GM21619 (cell line): Measurements from ENCODE around the gene CSRP1.
A peak's percentile ranks its signal among the peaks of the same experiment; 100 is the strongest.
"Not testable (repeated sequence)": the region's sequence is repeated elsewhere in the genome, so short reads cannot be mapped to it uniquely, and the experiment has no call there.

Experiments used
- ATAC-seq: cut with Tn5 transposase; IDR thresholded peaks from one replicate; pipeline ENCODE4 v1.9.1; 2021; ENCODE audit not compliant: unreplicated experiment

The CSRP1 gene

GRCh38 chr1:201497935-201498509 is 8.9 kb downstream of the CSRP1 start:
- no peak for ATAC-seq

DNA sequence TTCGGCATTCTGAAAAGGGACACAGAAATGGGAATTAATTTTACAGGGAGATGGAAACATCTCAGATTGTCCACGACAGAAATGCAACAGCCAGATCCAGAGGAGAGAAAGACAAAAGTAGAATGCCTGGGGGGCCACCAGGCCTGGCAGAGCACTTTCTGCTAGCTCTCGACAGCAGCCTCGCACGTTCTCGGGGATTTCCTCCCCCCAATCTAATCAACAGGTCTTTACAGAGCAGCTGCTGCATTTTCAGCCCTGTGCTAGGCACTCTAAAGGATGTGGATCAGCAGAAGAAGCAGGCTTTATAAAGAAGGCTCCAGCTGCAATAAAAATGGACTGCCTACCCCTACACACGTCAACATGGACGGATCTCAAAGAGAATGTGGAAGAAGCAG is 10.6 kb downstream of the CSRP1 start:
- no peak for ATAC-seq

- ATAC-seq = no peak
Measured at GRCh38 chr1:201495551-201496295, 11.2 kb downstream of the CSRP1 start.

- ATAC-seq = no peak
Measured at GRCh38 chr1:201493757-201494617, 12.9 kb downstream of the CSRP1 start.

- not testable (repeated sequence) for ATAC-seq
Measured at GRCh38 chr1:201493026-201493656, 13.8 kb downstream of the CSRP1 start.

GRCh38 chr1:201491896-201492511 is 14.9 kb downstream of the CSRP1 start:
- ATAC-seq = no peak

DNA sequence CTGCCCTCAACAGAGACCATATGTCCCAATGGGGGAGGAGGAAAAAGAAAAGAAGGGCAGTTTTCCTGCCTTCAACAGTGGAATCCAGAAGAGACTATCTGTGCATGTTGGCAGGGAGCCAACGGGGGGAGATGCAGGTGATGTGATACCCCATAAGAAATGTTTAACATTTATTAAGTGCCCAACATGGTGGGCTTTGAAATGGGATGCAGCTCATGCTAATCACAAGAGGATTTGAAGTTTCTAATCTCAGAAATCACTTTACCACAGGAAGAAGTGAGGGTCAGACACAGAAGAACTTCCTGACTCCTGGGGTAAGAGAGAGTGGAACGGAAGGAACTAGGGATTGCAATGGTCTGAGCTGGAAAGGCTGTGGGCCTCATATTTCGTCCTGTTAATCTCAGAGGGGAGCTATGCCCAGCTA is 16.2 kb downstream of the CSRP1 start:
- no peak for ATAC-seq

GRCh38 chr1:201489643-201490261 is 17.2 kb downstream of the CSRP1 start:
- ATAC-seq = no peak

GRCh38 chr1:201488830-201489589 is 17.9 kb downstream of the CSRP1 start:
- ATAC-seq = no peak

DNA sequence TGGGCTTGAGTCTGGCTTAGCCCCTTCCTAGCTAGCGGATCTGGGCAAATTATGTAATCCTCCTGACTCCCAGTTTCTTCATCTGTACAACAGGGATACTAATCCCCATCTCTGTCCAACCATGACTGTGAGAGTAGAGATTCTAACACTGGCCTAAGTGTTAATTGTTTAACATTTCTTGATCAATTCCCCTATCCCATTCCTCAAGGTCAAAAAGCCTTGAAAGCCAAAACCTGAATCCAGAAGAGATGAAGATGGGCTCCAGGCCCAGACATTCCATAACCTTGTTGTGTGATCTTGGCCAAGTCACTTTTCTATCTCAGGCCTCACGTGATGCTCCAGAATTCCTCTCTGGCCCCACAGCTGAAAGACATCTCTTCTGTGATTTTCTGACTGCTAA is 19.2 kb downstream of the CSRP1 start:
- no peak for ATAC-seq

DNA sequence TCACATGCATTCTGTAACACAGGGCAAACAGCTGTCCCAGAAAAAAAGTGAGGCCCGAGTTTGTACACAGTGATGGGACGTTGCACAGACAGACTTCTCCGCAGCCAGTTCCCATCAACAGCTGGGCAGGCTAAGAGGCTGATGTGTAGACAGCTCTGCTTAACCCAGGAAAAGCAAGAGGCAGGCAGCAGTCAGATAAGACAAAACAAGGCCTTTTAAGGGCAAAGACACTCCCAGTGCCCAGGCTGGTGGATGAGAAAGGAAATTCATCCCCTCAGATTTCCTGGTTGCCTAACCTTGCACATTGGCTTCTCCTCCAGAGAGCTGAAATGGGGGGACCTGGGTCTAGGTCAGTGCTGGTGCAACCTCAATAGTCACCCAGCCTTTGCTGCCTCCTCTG is 20.7 kb downstream of the CSRP1 start:
- ATAC-seq = no peak

GRCh38 chr1:201485184-201485774 is 21.6 kb downstream of the CSRP1 start:
- ATAC-seq = no peak

DNA sequence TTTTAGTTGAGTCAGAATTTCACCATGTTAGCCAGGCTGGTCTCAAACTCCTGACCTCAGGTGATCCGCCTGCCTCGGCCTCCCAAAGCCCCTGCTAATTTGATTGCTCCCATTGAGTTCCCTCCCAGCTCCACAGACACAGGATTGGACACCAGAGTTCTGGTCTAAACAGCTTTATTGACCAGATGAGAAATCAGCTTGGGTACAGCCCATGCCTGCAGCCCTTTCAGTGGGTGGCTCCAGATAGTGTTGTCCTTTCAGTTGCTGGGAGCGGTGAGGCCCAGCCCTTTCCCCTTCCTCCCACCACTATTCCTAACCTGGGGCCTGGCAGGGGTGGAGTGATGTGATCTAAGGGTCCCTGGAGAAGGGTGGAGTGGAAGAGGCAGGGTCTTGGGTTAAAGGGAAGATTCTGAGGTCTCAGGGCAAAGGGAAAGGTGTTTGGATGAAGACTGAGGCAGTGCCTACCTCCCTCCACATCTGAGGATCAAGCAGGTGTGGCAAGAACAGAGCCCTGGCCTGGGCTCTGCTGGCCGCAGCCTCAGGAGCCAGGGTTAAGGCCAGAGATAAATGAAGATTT is 23.5 kb downstream of the CSRP1 start:
- ATAC-seq = no peak

DNA sequence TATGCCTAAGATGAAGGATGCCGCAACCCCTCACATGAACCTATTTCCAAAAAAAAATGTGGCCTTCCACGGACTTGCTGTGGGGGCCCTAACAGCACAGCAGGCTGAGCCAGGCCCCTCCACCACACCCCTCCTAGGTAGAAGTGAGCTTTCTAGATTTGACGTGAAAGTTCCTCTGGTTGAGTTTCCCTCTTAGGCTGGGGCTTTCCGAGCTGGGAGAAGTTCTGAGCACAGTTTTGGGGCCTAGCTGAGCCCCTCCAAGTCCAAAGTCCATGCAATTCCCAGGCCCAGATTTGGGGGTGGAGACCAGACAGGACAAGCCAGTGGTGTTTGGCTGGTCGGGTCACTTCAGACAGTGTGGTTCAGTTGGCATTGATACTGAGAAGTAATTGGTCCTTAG is 24.2 kb downstream of the CSRP1 start:
- no peak for ATAC-seq

- ATAC-seq = peak; percentile 70
Measured at GRCh38 chr1:201481761-201482493, 25.0 kb downstream of the CSRP1 start.

- ATAC-seq = no peak
Measured at GRCh38 chr1:201481004-201481380, 25.9 kb downstream of the CSRP1 start.

GRCh38 chr1:201480231-201481003 is 26.5 kb downstream of the CSRP1 start:
- ATAC-seq = peak; percentile 59
